CD14-positive monocyte (primary cell): ENCODE measurements around the gene PRRG4. TPM values are rescaled to one million over a fixed set of nuclear protein-coding genes. Genes with fewer than 3 reads are reported as not detected.
"Not testable (repeated sequence)": the region's sequence is repeated elsewhere in the genome, so short reads cannot be mapped to it uniquely, and the experiment has no call there.

ENCODE experiments used
- DNase-seq, 3 donors: peaks; one replicate each; pipeline ENCODE4 v3.0.0-alpha.2; 2011 to 2022
- H2AFZ ChIP-seq: 2 replicates; pipeline ENCODE4 v1.6.0; 2012; ENCODE audit warnings: mild to moderate bottlenecking, low read depth, low read length, inconsistent platforms; ENCODE audit not compliant: insufficient read depth, poor library complexity, severe bottlenecking
- H3K27ac ChIP-seq, 2 donors: 1 replicate in 1 of 2; 2 replicates in 1 of 2; pipeline ENCODE4 v1.5.1; 2012 to 2013; ENCODE audit warnings: low read length in 2 of 2, control low read depth in 1 of 2, inconsistent platforms in 1 of 2, low read depth in 1 of 2, mild to moderate bottlenecking in 1 of 2
- H3K27me3 ChIP-seq, 2 donors: one replicate each; pipeline versions ENCODE4 v1.6.0 to v1.6.1; 2011 to 2013; ENCODE audit warnings: low read length in 2 of 2; ENCODE audit not compliant: control insufficient read depth in 2 of 2, insufficient read depth in 2 of 2
- H3K36me3 ChIP-seq, 2 donors: replicated peaks in 1 of 2; 1 replicate in 1 of 2; 2 replicates in 1 of 2; pipeline versions ENCODE4 v1.5.1 to v1.6.1; 2012 to 2013; ENCODE audit warnings: low read length in 2 of 2, control low read depth in 1 of 2, inconsistent platforms in 1 of 2, mild to moderate bottlenecking in 1 of 2; ENCODE audit not compliant: insufficient read depth in 2 of 2, control insufficient read depth in 1 of 2
- H3K4me1 ChIP-seq, 2 donors: 1 replicate in 1 of 2; 2 replicates in 1 of 2; pipeline versions ENCODE4 v1.5.1 to v1.6.1; 2012 to 2013; ENCODE audit warnings: low read length in 2 of 2, control low read depth in 1 of 2, inconsistent platforms in 1 of 2, mild to moderate bottlenecking in 1 of 2, moderate library complexity in 1 of 2; ENCODE audit not compliant: insufficient read depth in 2 of 2, control insufficient read depth in 1 of 2
- H3K4me2 ChIP-seq: replicated peaks from 2 replicates; pipeline ENCODE3; 2012; ENCODE audit warnings: low read length, moderate library complexity, mild to moderate bottlenecking; ENCODE audit not compliant: poor library complexity, severe bottlenecking; ENCODE audit errors: extremely low read depth
- H3K4me3 ChIP-seq, 3 experiments: fragments of 200-600 bp in 1 of 3; sonication (generic) in 1 of 3; replicated peaks in 1 of 3; 1 replicate in 2 of 3; 2 replicates in 1 of 3; pipeline ENCODE4 v1.5.1; 2011 to 2013; ENCODE audit warnings: low read length in 3 of 3, mild to moderate bottlenecking in 3 of 3, control low read depth in 2 of 3, low read depth in 2 of 3, inconsistent platforms in 1 of 3, moderate library complexity in 1 of 3
- H3K79me2 ChIP-seq: 2 replicates; pipeline ENCODE4 v1.6.0; 2012; ENCODE audit warnings: mild to moderate bottlenecking, control low read depth, inconsistent platforms, low read length, moderate library complexity; ENCODE audit not compliant: insufficient read depth
- H3K9ac ChIP-seq: 2 replicates; pipeline ENCODE4 v1.6.0; 2017; ENCODE audit warnings: low read length, mild to moderate bottlenecking; ENCODE audit not compliant: insufficient read depth, poor library complexity, severe bottlenecking
- H3K9me3 ChIP-seq, 2 donors: replicated peaks in 1 of 2; 1 replicate in 1 of 2; 2 replicates in 1 of 2; pipeline versions ENCODE4 v1.5.1 to v1.6.1; 2012 to 2013; ENCODE audit warnings: low read length in 2 of 2, control low read depth in 1 of 2; ENCODE audit not compliant: control insufficient read depth in 1 of 2, insufficient read depth in 1 of 2
- H4K20me1 ChIP-seq: 2 replicates; pipeline ENCODE4 v1.6.0; 2012; ENCODE audit warnings: mild to moderate bottlenecking, low read length, control low read depth, moderate library complexity; ENCODE audit not compliant: insufficient read depth
- H3K27ac Mint-ChIP-seq, 7 donors: one replicate each; pipeline ENCODE4 v1.8.0; 2020; ENCODE audit warnings: mild to moderate bottlenecking in 7 of 7, mixed read lengths in 7 of 7, moderate library complexity in 6 of 7, inconsistent platforms in 2 of 7
- H3K27me3 Mint-ChIP-seq, 3 donors: one replicate each; pipeline ENCODE4 v1.8.0; 2021 to 2022; ENCODE audit warnings: low read depth in 3 of 3, mild to moderate bottlenecking in 3 of 3, mixed read lengths in 3 of 3, moderate library complexity in 3 of 3, inconsistent platforms in 1 of 3
- H3K36me3 Mint-ChIP-seq, 2 donors: one replicate each; pipeline ENCODE4 v1.8.0; 2020; ENCODE audit warnings: mixed read lengths in 2 of 2, inconsistent platforms in 1 of 2, mild to moderate bottlenecking in 1 of 2
- H3K4me1 Mint-ChIP-seq: one replicate; pipeline ENCODE4 v1.8.0; 2020; ENCODE audit warnings: mild to moderate bottlenecking, mixed read lengths
- H3K4me3 Mint-ChIP-seq, 2 donors: one replicate each; pipeline ENCODE4 v1.8.0; 2020; ENCODE audit warnings: mild to moderate bottlenecking in 2 of 2, mixed read lengths in 2 of 2, moderate library complexity in 1 of 2
- H3K9me3 Mint-ChIP-seq, 7 donors: one replicate each; pipeline ENCODE4 v1.8.0; 2020 to 2022; ENCODE audit warnings: mixed read lengths in 7 of 7, mild to moderate bottlenecking in 6 of 7, moderate library complexity in 6 of 7, inconsistent platforms in 2 of 7
- CTCF ChIP-seq: fragments of 200-600 bp; IDR thresholded peaks from one replicate; pipeline ENCODE4 v1.8.0; 2022; ENCODE audit warnings: antibody characterized with exemption, mild to moderate bottlenecking
- WGBS: methylation state at CpG from one replicate; pipeline ENCODE4 v1.1.5; 2013; ENCODE audit warnings: missing lambda C conversion rate; ENCODE audit not compliant: insufficient coverage; 5-methylcytosine and 5-hydroxymethylcytosine counted together
- intact Hi-C, 2 donors: fragments of 100-400 bp; cut with micrococcal nuclease; formaldehyde crosslinking; loops; one replicate each; pipeline versions ENCODE4 v1.15.0 to v1.15.1; 2023
- polyA minus RNA-seq: library from RNA; depleted of rRNA, polyadenylated mRNA; stranded (reverse); fragments of >200 nt; gene quantifications from 2 replicates; pipeline ENCODE4 v1.2.3, GENCODE V29; 2012
- polyA plus RNA-seq, 3 donors: library from polyadenylated mRNA; depleted of rRNA in 1 of 3; unstranded in 2 of 3; stranded (reverse) in 1 of 3; fragments of 300-500 nt in 2 of 3; fragments of >200 nt in 1 of 3; fragmentation: Illumina TruSeq in 2 of 3; gene quantifications; 1 replicate in 2 of 3; 2 replicates in 1 of 3; pipeline ENCODE4 v1.2.3, GENCODE V29; 2012 to 2021
- total RNA-seq, 12 experiments: library from RNA in 1 of 12; stranded (reverse) in 1 of 12; fragments of 120-200 nt in 1 of 12; gene quantifications; one replicate each; pipeline ENCODE4 v1.2.4 and lab custom pipeline; 2013 to 2026; ENCODE audit warnings: mixed read lengths in 6 of 12, inconsistent platforms in 1 of 12

The PRRG4 gene
- 12.5 TPM for total RNA-seq (2013)
- polyA plus RNA-seq: 1 to 10 TPM; 3.5 to 9.9 (median 8.7) TPM
- polyA minus RNA-seq: 4.2 and 6.1 TPM in 2 replicates
- total RNA-seq (lab: John Stamatoyannopoulos, UW): 8.3 to 26.6 (median 19.8) reads per million in 11 experiments

GRCh38 chr11:32829680-32830412, at the start of gene PRRG4:
Gene PRRG4, plus strand, starts transcription at chr11:32829927. Its CDS starts 603 bp downstream, at chr11:32830530.
- under 1% methylated on average over 78 of the region's 85 CpGs for WGBS
- H3K9ac ChIP-seq: peak within 1 kb of the TSS; percentile 87
- H3K4me3 ChIP-seq: peak within 1 kb of the TSS; percentile 74 to 93 (median 83)
- peaks cover 2 to 10% of the 10 kb centered on the region in 2 donors for H3K36me3 ChIP-seq
- H2AFZ ChIP-seq: peak within 1 kb of the TSS; percentile 84
- H3K79me2 ChIP-seq: peaks cover 66% of the 10 kb centered on the region
- Mint-ChIP-seq H3K9me3 (no peaks in the 10 kb centered on the region), H3K4me3 (peak within 1 kb of the TSS; percentile 97), H3K27me3 (peaks cover 0 to 1% (median 0%) of the 10 kb centered on the region in 3 donors), H3K4me1 (peaks cover 31% of the 10 kb centered on the region), H3K36me3 (peaks cover 13 to 19% of the 10 kb centered on the region in 2 donors), H3K27ac (peak within 1 kb of the TSS; percentile 92 to 98 (median 96))
- peaks cover 14 to 16% of the 10 kb centered on the region in 2 donors for H3K4me1 ChIP-seq
- no peak for TF ChIP-seq CTCF
- peak within 1 kb of the TSS; percentile 88 for H3K4me2 ChIP-seq
- no peaks in the 10 kb centered on the region for H3K27me3 ChIP-seq
- DNase-seq: peak; percentile 61 to 67 (median 64)
- intact Hi-C loops: no loop called here
- H3K9me3 ChIP-seq: no peaks in the 10 kb centered on the region
- H3K27ac ChIP-seq: peak within 1 kb of the TSS; percentile 83 to 88
- H4K20me1 ChIP-seq: no peaks in the 10 kb centered on the region

- H3K27ac Mint-ChIP-seq, H3K9ac ChIP-seq, H3K9me3 ChIP-seq, H3K27ac ChIP-seq, H3K4me3 Mint-ChIP-seq, H3K79me2 ChIP-seq, H2AFZ ChIP-seq, H3K27me3 Mint-ChIP-seq, H3K4me3 ChIP-seq, H3K27me3 ChIP-seq, H4K20me1 ChIP-seq, DNase-seq, H3K36me3 Mint-ChIP-seq, H3K9me3 Mint-ChIP-seq, intact Hi-C loops, H3K36me3 ChIP-seq, H3K4me2 ChIP-seq: not testable (repeated sequence)
- WGBS: no CpG with 5 or more reads among the region's 2 CpGs
- peaks cover 19% of the 10 kb centered on the region for H3K4me1 Mint-ChIP-seq
- peaks cover 10 to 23% of the 10 kb centered on the region in 2 donors for H3K4me1 ChIP-seq
These were observed 48.9 kb upstream of the PRRG4 start for GRCh38 chr11:32780839-32781238.
